GM21515 (cell line): Measurements from ENCODE around the gene ALG8.
"Not testable (repeated sequence)": the region's sequence is repeated elsewhere in the genome, so short reads cannot be mapped to it uniquely, and the experiment has no call there.

Experiments used
- ATAC-seq: cut with Tn5 transposase; IDR thresholded peaks from one replicate; pipeline ENCODE4 v1.9.1; 2021; ENCODE audit not compliant: unreplicated experiment

ALG8 gene

GRCh38 chr11:78072455-78072854 lies 67.0 kb downstream of the ALG8 start:
- ATAC-seq = no peak

- ATAC-seq = no peak
Measured at GRCh38 chr11:78071717-78072116, 67.7 kb downstream of the ALG8 start.

GRCh38 chr11:78070621-78071020 lies 68.8 kb downstream of the ALG8 start:
- no peak for ATAC-seq

- ATAC-seq = no peak
Measured at GRCh38 chr11:78069465-78069864, 70.0 kb downstream of the ALG8 start.

GRCh38 chr11:78067704-78068103 lies 71.7 kb downstream of the ALG8 start:
- ATAC-seq = no peak

- no peak for ATAC-seq
Measured at GRCh38 chr11:78066471-78066870, 73.0 kb downstream of the ALG8 start.

- no peak for ATAC-seq
Measured at GRCh38 chr11:78065203-78065602, 74.2 kb downstream of the ALG8 start.

GRCh38 chr11:78063440-78064181 lies 75.8 kb downstream of the ALG8 start, which contains the start of gene THRSP:
Gene THRSP, plus strand, starts transcription at chr11:78063861. Its CDS starts 21 bp downstream, at chr11:78063882.
- no peak for ATAC-seq

GRCh38 chr11:78062671-78063070 lies 76.8 kb downstream of the ALG8 start:
- ATAC-seq = no peak

GRCh38 chr11:78061921-78062311 lies 77.5 kb downstream of the ALG8 start:
- no peak for ATAC-seq

GRCh38 chr11:78061088-78061920 lies 78.1 kb downstream of the ALG8 start:
- ATAC-seq = no peak

- no peak for ATAC-seq
Measured at GRCh38 chr11:78060533-78060932, 78.9 kb downstream of the ALG8 start.

GRCh38 chr11:78059749-78060328 lies 79.6 kb downstream of the ALG8 start:
- not testable (repeated sequence) for ATAC-seq

GRCh38 chr11:78057462-78058055 lies 81.9 kb downstream of the ALG8 start:
- no peak for ATAC-seq

GRCh38 chr11:78056093-78056492 lies 83.3 kb downstream of the ALG8 start:
- no peak for ATAC-seq

GRCh38 chr11:78054971-78055370 lies 84.5 kb downstream of the ALG8 start:
- no peak for ATAC-seq

- no peak for ATAC-seq
Measured at GRCh38 chr11:78050964-78051831, 88.2 kb downstream of the ALG8 start.
